Breast epithelium (tissue), 4 donors: ENCODE results near the gene WBP1L. TPM values are rescaled to one million over a fixed set of nuclear protein-coding genes. Genes with fewer than 3 reads are reported as not detected.

Experiments used
- DNase-seq, 2 donors: peaks; one replicate each; pipeline ENCODE4 v3.0.0-alpha.2; 2019; ENCODE audit warnings: low spot score in 2 of 2
- H3K27ac ChIP-seq, 2 donors: fragments of 200-600 bp; sonication (generic) in 1 of 2; one replicate each; pipeline ENCODE4 v1.5.1; 2016 to 2019; ENCODE audit warnings: mild to moderate bottlenecking in 1 of 2
- H3K27me3 ChIP-seq, 2 donors: fragments of 200-600 bp; sonication (generic) in 1 of 2; one replicate each; pipeline versions ENCODE4 v1.5.1 to v1.6.0; 2017 to 2019; ENCODE audit warnings: control low read depth in 1 of 2, mild to moderate bottlenecking in 1 of 2
- H3K36me3 ChIP-seq: fragments of 200-600 bp; one replicate; pipeline ENCODE4 v1.5.1; 2019
- H3K4me1 ChIP-seq, 2 donors: fragments of 200-600 bp; sonication (generic); one replicate each; pipeline ENCODE4 v1.5.1; 2016 to 2019; ENCODE audit warnings: control low read depth in 1 of 2
- H3K4me3 ChIP-seq, 3 donors: fragments of 200-600 bp; sonication (generic); 1 replicate in 2 of 3; 2 replicates in 1 of 3; pipeline ENCODE4 v1.5.1; 2016 to 2019; ENCODE audit warnings: mild to moderate bottlenecking in 3 of 3, moderate library complexity in 2 of 3
- H3K9me3 ChIP-seq, 2 donors: fragments of 200-600 bp; sonication (generic) in 1 of 2; one replicate each; pipeline ENCODE4 v1.5.1; 2016 to 2019; ENCODE audit warnings: control low read depth in 1 of 2
- CTCF ChIP-seq, 3 donors: fragments of 450-650 bp; IDR thresholded peaks; one replicate each; pipeline ENCODE4 v1.5.1; 2016 to 2017; ENCODE audit warnings: antibody characterized with exemption in 3 of 3, mild to moderate bottlenecking in 3 of 3, moderate library complexity in 3 of 3
- POLR2A ChIP-seq: fragments of 450-650 bp; IDR thresholded peaks from one replicate; pipeline ENCODE4 v1.6.1; 2016; ENCODE audit warnings: antibody characterized with exemption, mild to moderate bottlenecking, moderate library complexity
- POLR2AphosphoS5 ChIP-seq, 3 donors: sonication (generic); formaldehyde crosslinking; IDR thresholded peaks; one replicate each; pipeline ENCODE4 v1.6.1; 2017; ENCODE audit warnings: antibody characterized with exemption in 3 of 3
- intact Hi-C: fragments of 100-400 bp; cut with DNase I; formaldehyde crosslinking; loops from one replicate; pipeline ENCODE4 v1.15.1; 2023; ENCODE audit warnings: low total_unique reads
- total RNA-seq, 3 donors: library from RNA; depleted of rRNA; stranded (reverse); fragments of >200 nt; gene quantifications; one replicate each; pipeline ENCODE4 v1.1.0, GENCODE V29; 2016

WBP1L gene
- total RNA-seq, 3 donors from 2014 or later: 114 to 174 (median 143) TPM

GRCh38 chr10:102763037-102763607, 19.4 kb downstream of the WBP1L start:
- intact Hi-C loops: no loop called here
- Histone ChIP-seq H3K4me3 (no peak overlapping the region), H3K36me3 (no peaks in the 10 kb centered on the region), H3K9me3 (no peaks in the 10 kb centered on the region), H3K4me1 (peaks cover 0 to 7% of the 10 kb centered on the region in 2 donors), H3K27ac (peak overlapping the region; percentile 64 to 70), H3K27me3 (no peaks in the 10 kb centered on the region)
- DNase-seq: no peak
- TF ChIP-seq POLR2A (no peak), CTCF (IDR thresholded peaks at IDR 0.05) (no peak), POLR2AphosphoS5 (IDR thresholded peaks at IDR 0.05) (no peak)

DNA sequence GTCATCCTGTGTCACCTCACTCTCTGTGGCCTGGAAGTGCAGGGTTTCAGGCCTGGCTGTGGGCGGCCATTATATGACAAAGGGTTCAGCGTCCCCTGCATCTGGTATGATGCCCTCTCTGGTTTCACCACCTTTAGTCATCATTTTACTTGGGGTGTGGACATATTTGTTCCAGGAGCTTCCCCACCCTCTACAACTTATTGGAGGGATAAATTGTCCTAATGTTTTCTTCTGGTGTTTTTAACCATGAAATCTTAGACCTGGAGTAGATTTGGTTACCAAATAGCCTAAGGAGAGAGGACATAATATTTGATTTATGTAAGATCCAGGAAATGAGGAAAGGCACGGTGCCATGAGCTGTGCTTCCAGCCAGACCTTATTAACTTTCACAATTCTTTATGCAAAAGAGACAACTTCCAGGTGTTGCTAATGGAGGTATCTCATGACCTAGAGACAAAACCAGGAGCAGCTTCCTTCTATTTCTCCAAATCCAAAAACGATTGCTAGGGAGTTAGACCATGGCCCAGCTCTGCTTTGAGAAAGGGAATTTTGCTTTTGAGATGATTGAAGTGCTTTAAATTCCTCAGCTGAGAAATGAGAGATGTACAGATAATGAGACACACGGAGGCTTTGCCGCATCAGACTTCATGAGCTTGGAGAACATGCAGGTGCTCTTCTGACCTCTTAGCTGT, 20.9 kb downstream of the WBP1L start:
- Histone ChIP-seq H3K4me3 (no peak overlapping the region), H3K4me1 (peaks cover 0 to 9% of the 10 kb centered on the region in 2 donors)
- TF ChIP-seq POLR2AphosphoS5 (IDR thresholded peaks at IDR 0.05) (peak in 1 of 3 donors; percentile 13), POLR2A (no peak)

DNA sequence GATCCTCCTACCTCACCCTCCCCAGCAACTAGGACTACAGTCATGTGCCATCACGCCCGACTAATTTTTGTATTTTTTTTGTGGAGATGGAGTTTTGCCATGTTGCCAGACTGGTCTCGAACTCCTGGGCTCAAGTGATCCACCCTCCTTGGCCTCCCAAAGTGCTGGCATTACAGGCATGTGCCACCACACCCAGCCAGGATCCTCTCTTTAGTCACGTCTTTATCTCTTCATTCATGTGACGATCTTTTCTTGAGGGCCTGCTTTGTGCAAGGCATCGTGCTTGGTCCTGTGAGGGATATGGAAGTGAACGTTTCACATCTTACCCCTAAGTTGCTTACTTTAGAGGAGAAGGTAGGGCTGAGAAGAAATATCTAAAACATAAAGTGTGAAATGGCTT, 21.6 kb downstream of the WBP1L start:
- no peak for TF ChIP-seq CTCF (IDR thresholded peaks at IDR 0.05)
- no peak for TF ChIP-seq POLR2AphosphoS5 (IDR thresholded peaks at IDR 0.05)
- TF ChIP-seq POLR2A: no peak
- H3K9me3 ChIP-seq: no peaks in the 10 kb centered on the region
- intact Hi-C loops: no loop called here
- DNase-seq: no peak
- H3K4me1 ChIP-seq: peaks cover 0 to 11% of the 10 kb centered on the region in 2 donors
- H3K27me3 ChIP-seq: no peaks in the 10 kb centered on the region
- H3K36me3 ChIP-seq: no peaks in the 10 kb centered on the region
- peak overlapping the region; percentile 64 to 70 for H3K27ac ChIP-seq
- no peak overlapping the region for H3K4me3 ChIP-seq

More for the DNA sequence above, 20.9 kb downstream of the WBP1L start:
- peak overlapping the region; percentile 64 to 70 for H3K27ac ChIP-seq
- DNase-seq: no peak
- intact Hi-C loops: no loop called here
- H3K27me3 ChIP-seq: no peaks in the 10 kb centered on the region
- no peaks in the 10 kb centered on the region for H3K36me3 ChIP-seq
- no peaks in the 10 kb centered on the region for H3K9me3 ChIP-seq

DNA sequence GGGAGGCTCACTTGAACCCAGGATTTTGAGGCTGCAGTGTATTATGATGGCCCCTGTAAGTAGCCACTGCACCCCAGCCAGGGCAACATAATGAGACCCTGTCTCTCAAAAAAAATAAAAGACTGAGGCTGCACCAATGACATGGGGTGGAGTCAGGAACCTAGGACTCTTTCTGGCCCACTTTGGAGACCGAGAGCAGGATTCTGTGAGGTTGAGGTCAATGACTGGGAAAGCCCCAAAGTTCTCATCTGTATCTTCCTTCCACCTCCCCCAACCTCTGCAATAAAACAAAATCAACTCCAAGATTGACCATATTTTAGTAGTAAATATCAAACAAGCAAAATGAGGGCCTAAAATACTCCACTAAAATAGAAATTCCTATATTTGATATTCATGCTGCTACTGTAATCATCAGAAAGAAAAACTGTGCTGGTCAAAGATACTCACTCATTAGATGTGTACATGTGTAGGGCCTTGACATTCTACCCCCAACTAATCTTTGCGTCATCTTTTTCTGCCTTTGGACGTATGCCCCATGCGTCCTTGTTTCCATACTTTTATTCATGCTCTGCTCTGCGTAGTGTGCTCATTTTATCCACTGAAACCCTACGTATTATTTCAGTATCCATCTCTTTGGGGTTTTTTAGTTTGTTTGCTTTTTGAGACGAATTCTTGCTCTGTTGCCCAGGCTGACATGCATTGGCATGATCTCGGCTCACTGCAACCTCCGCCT, 23.8 kb downstream of the WBP1L start:
- intact Hi-C loops: no loop called here
- H3K4me1 ChIP-seq: peaks cover 0 to 11% of the 10 kb centered on the region in 2 donors

More for the DNA sequence above, 23.8 kb downstream of the WBP1L start:
- H3K9me3 ChIP-seq: no peaks in the 10 kb centered on the region
- TF ChIP-seq POLR2A (no peak), CTCF (IDR thresholded peaks at IDR 0.05) (no peak), POLR2AphosphoS5 (IDR thresholded peaks at IDR 0.05) (no peak)
- no peaks in the 10 kb centered on the region for H3K36me3 ChIP-seq
- DNase-seq: no peak
- no peaks in the 10 kb centered on the region for H3K27me3 ChIP-seq
- H3K4me3 ChIP-seq: no peak overlapping the region
- no peak overlapping the region for H3K27ac ChIP-seq
